Hepatocyte (in vitro differentiated cells): ENCODE measurements around the gene SORD.

Experiments used
- CTCF ChIP-seq: fragments of 200-600 bp; sonication (generic); IDR thresholded peaks from 2 replicates; pipeline ENCODE4 v1.5.1; 2016; ENCODE audit warnings: antibody characterized with exemption, mild to moderate bottlenecking; ENCODE audit not compliant: poor library complexity
- EZH2phosphoT487 ChIP-seq: fragments of 200-600 bp; sonication (generic); IDR thresholded peaks from one replicate; pipeline ENCODE4 v1.6.1; 2018; ENCODE audit warnings: antibody characterized with exemption, mild to moderate bottlenecking, low read depth, moderate library complexity; ENCODE audit not compliant: unreplicated experiment, severe bottlenecking

GRCh38 chr15:45097466-45097865 lies 74.5 kb downstream of the SORD start:
- TF ChIP-seq EZH2phosphoT487 = no peak
- no peak for TF ChIP-seq CTCF
